Gastroesophageal sphincter (tissue), 3 donors: Measurements from ENCODE around the gene SFT2D3.

Experiments used
- EP300 ChIP-seq: sonication (generic); formaldehyde crosslinking; IDR thresholded peaks from one replicate; pipeline ENCODE4 v1.6.1; 2017; ENCODE audit warnings: antibody characterized with exemption, mild to moderate bottlenecking
- TF ChIP-seq, protein P1 (sequence below), 4 experiments: fragments of 200-600 bp in 2 of 4; fragments of 450-650 bp in 2 of 4; sonication (generic) in 1 of 4; IDR thresholded peaks; one replicate each; pipeline ENCODE4 v1.5.1; 2017 to 2019; ENCODE audit warnings: antibody characterized with exemption in 4 of 4, mild to moderate bottlenecking in 2 of 4, moderate library complexity in 2 of 4

DNA sequence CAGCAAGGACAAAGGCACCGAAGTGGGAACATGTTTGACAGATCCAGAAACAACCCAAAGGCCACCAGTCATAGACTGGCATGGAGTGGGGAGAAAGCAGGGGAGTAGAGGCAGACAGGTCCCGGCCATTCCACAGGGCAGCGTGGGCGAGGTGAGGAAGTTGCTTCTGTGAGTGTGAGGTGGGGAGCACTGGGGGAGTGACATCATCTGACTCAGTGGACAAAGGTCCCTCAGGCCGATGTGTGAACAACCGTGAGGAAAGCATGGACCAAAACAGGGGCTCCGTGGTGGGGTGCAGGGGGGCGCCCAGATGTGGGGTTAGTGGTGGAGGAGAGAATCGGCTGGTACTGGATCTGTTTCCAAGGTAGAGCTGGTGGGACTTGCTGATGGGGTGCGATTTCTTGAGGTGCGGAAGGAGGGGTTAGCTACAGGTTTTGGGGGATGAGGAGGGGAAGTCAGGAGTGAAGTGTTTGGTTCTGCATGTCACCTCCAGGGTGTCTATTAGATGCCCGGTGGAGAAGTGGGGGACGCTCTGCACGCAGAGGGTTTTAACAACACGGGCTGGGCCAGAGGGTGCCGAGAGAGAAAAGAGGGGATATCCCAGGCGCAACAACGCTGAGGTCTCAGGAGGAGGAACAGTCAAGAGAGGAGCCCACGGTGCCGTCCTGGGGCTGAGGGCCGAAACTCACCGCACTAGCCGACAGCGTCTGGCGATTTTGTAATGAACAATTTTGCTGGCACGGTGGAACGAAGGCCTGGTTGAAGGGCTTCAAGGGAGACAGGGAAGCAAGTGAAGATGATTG lies 2.5 kb upstream of the SFT2D3 start:
- TF ChIP-seq, protein P1, sequence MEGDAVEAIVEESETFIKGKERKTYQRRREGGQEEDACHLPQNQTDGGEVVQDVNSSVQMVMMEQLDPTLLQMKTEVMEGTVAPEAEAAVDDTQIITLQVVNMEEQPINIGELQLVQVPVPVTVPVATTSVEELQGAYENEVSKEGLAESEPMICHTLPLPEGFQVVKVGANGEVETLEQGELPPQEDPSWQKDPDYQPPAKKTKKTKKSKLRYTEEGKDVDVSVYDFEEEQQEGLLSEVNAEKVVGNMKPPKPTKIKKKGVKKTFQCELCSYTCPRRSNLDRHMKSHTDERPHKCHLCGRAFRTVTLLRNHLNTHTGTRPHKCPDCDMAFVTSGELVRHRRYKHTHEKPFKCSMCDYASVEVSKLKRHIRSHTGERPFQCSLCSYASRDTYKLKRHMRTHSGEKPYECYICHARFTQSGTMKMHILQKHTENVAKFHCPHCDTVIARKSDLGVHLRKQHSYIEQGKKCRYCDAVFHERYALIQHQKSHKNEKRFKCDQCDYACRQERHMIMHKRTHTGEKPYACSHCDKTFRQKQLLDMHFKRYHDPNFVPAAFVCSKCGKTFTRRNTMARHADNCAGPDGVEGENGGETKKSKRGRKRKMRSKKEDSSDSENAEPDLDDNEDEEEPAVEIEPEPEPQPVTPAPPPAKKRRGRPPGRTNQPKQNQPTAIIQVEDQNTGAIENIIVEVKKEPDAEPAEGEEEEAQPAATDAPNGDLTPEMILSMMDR (IDR thresholded peaks at IDR 0.05) = no peak
- TF ChIP-seq EP300 = no peak
